Measurements from ENCODE around the gene NRCAM.

DNA sequence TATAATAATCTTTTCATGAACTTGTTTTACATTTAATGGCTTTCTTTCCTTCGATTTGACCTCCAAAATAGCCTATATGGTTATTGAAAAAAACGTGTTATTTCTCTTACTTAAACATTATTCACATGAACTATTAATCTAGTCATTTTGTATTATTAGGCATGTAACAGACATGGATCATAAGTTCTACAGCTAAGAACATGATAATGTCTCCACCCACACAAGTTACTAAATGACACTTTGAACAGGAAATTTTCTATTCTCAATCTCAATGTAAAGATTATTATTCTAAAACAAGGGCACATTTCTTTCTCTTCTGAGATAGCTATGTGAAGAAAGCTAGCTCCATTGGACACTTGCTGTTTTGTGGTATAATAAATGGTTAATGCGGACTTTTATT, 336.0 kb downstream of the NRCAM start:
- no peak for TF ChIP-seq TAF1 (IDR thresholded peaks at IDR 0.05; ENCODE audit: low read depth, low read length)
- no peak for TF ChIP-seq POLR2A (IDR thresholded peaks at IDR 0.05; ENCODE audit: low read depth, low read length)
- no peak for TF ChIP-seq POLR2AphosphoS5 (IDR thresholded peaks at IDR 0.05; ENCODE audit: low read depth, low read length)
- no peak for TF ChIP-seq POU2F2 (IDR thresholded peaks at IDR 0.05; ENCODE audit: low read depth, low read length)
- no peak for TF ChIP-seq SPI1 (IDR thresholded peaks at IDR 0.05; ENCODE audit: low read depth, low read length)

Data from GM12891 (cell line).